Esophagus (tissue), 2 donors: ENCODE results near the gene FUT1. TPM values are rescaled to one million over a fixed set of nuclear protein-coding genes. Genes with fewer than 3 reads are reported as not detected.

Experiments
- H3K27ac ChIP-seq, 2 donors: one replicate each; pipeline ENCODE4 v1.5.1; 2013; ENCODE audit warnings: low read depth in 2 of 2, mild to moderate bottlenecking in 2 of 2, inconsistent platforms in 1 of 2, low read length in 1 of 2, moderate library complexity in 1 of 2
- H3K27me3 ChIP-seq, 2 donors: one replicate each; pipeline ENCODE4 v1.6.1; 2013; ENCODE audit warnings: low read length in 2 of 2, control low read depth in 1 of 2, mild to moderate bottlenecking in 1 of 2; ENCODE audit not compliant: insufficient read depth in 2 of 2, control insufficient read depth in 1 of 2
- H3K36me3 ChIP-seq, 2 donors: one replicate each; pipeline ENCODE4 v1.6.1; 2013; ENCODE audit warnings: low read length in 1 of 2; ENCODE audit not compliant: control insufficient read depth in 2 of 2, insufficient read depth in 2 of 2
- H3K4me1 ChIP-seq, 2 donors: one replicate each; pipeline ENCODE4 v1.6.1; 2013; ENCODE audit warnings: low read length in 1 of 2; ENCODE audit not compliant: control insufficient read depth in 2 of 2, insufficient read depth in 2 of 2
- H3K4me3 ChIP-seq, 2 donors: one replicate each; pipeline ENCODE4 v1.5.1; 2013; ENCODE audit warnings: low read length in 2 of 2, mild to moderate bottlenecking in 2 of 2, low read depth in 1 of 2, moderate library complexity in 1 of 2
- H3K9me3 ChIP-seq, 2 donors: one replicate each; pipeline ENCODE4 v1.6.1; 2013; ENCODE audit warnings: mild to moderate bottlenecking in 2 of 2, low read depth in 1 of 2, low read length in 1 of 2, moderate library complexity in 1 of 2; ENCODE audit not compliant: control insufficient read depth in 2 of 2, insufficient read depth in 1 of 2
- WGBS, 2 donors: extraction: QIAGEN DNeasy Blood & Tissue Kit; methylation state at CpG; one replicate each; pipeline ENCODE4 v1.1.7; 2013; 5-methylcytosine and 5-hydroxymethylcytosine counted together
- polyA plus RNA-seq, 2 donors: library from polyadenylated mRNA; stranded (reverse); fragments of 200-250 nt; gene quantifications; one replicate each; pipeline ENCODE4 v1.2.3, GENCODE V29; 2013
- donor health status: healthy with polysubstance abuse.
- donor health status: Bipolar disorder and iron deficiency.

The FUT1 gene
- polyA plus RNA-seq, 2 donors = 1.1 to 2.4 TPM

GRCh38 chr19:48713041-48713863, 39.2 kb downstream of the FUT1 start:
- 18% methylated on average over 25 of the region's 25 CpGs for WGBS, 2 donors

DNA sequence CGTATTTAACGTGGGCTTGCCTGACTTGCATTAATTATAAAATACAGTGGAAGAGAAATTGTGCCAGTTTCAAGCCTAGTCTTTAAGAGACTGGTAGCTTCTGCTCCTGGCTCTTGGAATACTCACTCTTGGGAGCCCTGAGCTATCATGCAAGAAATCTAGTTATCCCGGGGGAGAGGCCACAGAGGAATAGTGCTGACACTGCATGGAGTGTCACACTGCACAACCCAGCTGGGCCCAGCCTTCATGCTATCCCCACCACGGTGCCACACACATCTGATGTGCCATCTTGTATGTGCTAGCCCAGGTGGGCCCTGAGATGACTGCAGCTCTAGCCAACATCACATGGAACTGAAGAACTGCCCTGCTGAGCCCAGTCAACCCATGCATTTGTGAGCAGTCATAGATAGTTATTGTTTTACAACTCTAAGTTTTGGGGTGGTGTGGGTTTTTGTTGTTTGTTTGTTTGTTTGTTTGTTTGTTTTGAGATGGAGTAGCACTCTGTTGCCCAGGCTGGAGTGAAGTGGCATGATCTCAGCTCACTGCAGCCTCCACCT, 41.3 kb downstream of the FUT1 start:
- Histone ChIP-seq H3K27me3 (no peaks in the 10 kb centered on the region), H3K27ac (no peak overlapping the region), H3K36me3 (no peaks in the 10 kb centered on the region), H3K4me1 (peaks cover 8 to 15% of the 10 kb centered on the region in 2 donors), H3K4me3 (no peak overlapping the region), H3K9me3 (peaks cover 0 to 2% of the 10 kb centered on the region in 2 donors)
- WGBS, 2 donors = 93% methylated on average over 4 of the region's 4 CpGs

More at GRCh38 chr19:48713041-48713863, 39.2 kb downstream of the FUT1 start:
- Histone ChIP-seq H3K27ac (peak overlapping the region; percentile 58 to 70), H3K27me3 (no peaks in the 10 kb centered on the region), H3K36me3 (no peaks in the 10 kb centered on the region), H3K4me1 (peaks cover 8 to 22% of the 10 kb centered on the region in 2 donors), H3K4me3 (peak overlapping the region; percentile 58 to 65), H3K9me3 (peaks cover 0 to 2% of the 10 kb centered on the region in 2 donors)

GRCh38 chr19:48708471-48708870, 44.0 kb downstream of the FUT1 start:
- Histone ChIP-seq H3K27ac (no peak overlapping the region), H3K36me3 (peaks cover 3% of the 10 kb centered on the region in 2 donors), H3K4me1 (peaks cover 2 to 6% of the 10 kb centered on the region in 2 donors), H3K9me3 (peaks cover 0 to 2% of the 10 kb centered on the region in 2 donors), H3K4me3 (no peak overlapping the region), H3K27me3 (no peaks in the 10 kb centered on the region)
- whole genome bisulfite sequencing, 2 donors = 62 to 64% methylated on average over 11 of the region's 11 CpGs

DNA sequence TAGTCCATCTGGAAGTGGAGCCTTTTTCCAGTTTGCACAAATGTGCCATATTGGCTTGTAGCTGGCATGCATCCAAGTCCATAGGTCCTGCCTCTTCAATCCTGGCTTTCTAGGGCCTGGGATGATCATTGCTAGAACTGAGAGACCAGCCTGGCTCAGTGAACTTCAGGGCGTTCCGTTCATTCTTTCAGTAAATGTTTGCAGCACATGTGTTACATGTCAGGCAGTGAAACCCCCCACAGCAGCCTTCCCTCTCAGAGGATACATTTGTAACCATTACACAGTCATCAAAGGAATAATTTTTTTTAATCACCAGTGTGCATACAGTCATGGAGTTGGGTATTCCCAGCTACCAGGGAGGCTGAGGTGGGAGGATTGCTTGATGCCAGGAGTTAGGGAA, 47.0 kb downstream of the FUT1 start:
- no peaks in the 10 kb centered on the region for H3K9me3 ChIP-seq
- 59 to 67% methylated on average over 2 of the region's 2 CpGs for WGBS, 2 donors
- H3K4me3 ChIP-seq = no peak overlapping the region
- H3K36me3 ChIP-seq = peaks cover 3 to 14% of the 10 kb centered on the region in 2 donors
- no peak overlapping the region for H3K27ac ChIP-seq
- H3K27me3 ChIP-seq = no peaks in the 10 kb centered on the region
- H3K4me1 ChIP-seq = no peaks in the 10 kb centered on the region

GRCh38 chr19:48703316-48703715, 49.1 kb downstream of the FUT1 start:
- Histone ChIP-seq H3K36me3 (peaks cover 3 to 14% of the 10 kb centered on the region in 2 donors), H3K4me1 (no peaks in the 10 kb centered on the region), H3K9me3 (no peaks in the 10 kb centered on the region), H3K4me3 (no peak overlapping the region), H3K27ac (no peak overlapping the region), H3K27me3 (no peaks in the 10 kb centered on the region)
- WGBS, 2 donors = 93 to 94% methylated on average over 23 of the region's 23 CpGs

DNA sequence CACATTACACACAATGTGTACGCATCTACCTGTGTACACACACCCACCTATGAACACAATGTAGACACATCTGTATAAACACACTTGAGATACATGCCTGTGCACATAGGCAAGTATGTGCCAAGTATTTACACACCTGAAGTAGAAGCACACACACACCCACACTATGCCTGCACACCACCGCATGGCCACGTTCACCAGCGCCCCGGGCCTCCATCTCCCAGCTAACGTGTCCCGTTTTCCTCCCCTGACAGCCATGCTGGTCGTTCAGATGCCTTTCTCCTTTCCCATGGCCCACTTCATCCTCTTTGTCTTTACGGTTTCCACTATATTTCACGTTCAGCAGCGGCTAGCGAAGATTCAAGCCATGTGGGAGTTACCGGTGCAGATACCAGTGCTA, 49.7 kb downstream of the FUT1 start:
- WGBS, 2 donors = 89 to 90% methylated on average over 13 of the region's 13 CpGs

GRCh38 chr19:48698046-48698445, 54.4 kb downstream of the FUT1 start:
- peak overlapping the region in 1 of 2 donors; percentile 78 for H3K27ac ChIP-seq
- WGBS, 2 donors = 37 to 50% methylated on average over 4 of the region's 4 CpGs
- H3K27me3 ChIP-seq = no peaks in the 10 kb centered on the region
- no peaks in the 10 kb centered on the region for H3K9me3 ChIP-seq
- peaks cover 0 to 9% of the 10 kb centered on the region in 2 donors for H3K4me1 ChIP-seq
- H3K36me3 ChIP-seq = peaks cover 0 to 10% of the 10 kb centered on the region in 2 donors
- no peak overlapping the region for H3K4me3 ChIP-seq

More for the DNA sequence above, 49.7 kb downstream of the FUT1 start:
- no peaks in the 10 kb centered on the region for H3K4me1 ChIP-seq
- no peaks in the 10 kb centered on the region for H3K9me3 ChIP-seq
- no peak overlapping the region for H3K4me3 ChIP-seq
- peaks cover 3 to 17% of the 10 kb centered on the region in 2 donors for H3K36me3 ChIP-seq
- no peak overlapping the region for H3K27ac ChIP-seq
- no peaks in the 10 kb centered on the region for H3K27me3 ChIP-seq

Other genes with a start within 250 kb of the FUT1 start
- 1 to 10 TPM; 2.9 to 7.5 TPM for gene LMTK3, start 240.8 kb downstream of the FUT1 start, polyA plus RNA-seq
- gene SULT2B1, start 200.5 kb downstream of the FUT1 start, polyA plus RNA-seq = 100 to 1,000 TPM; 295 to 320 TPM
- 1 to 10 TPM; 1.2 to 1.9 TPM for gene SPACA4, start 145.9 kb downstream of the FUT1 start, polyA plus RNA-seq
- gene FAM83E, start 137.6 kb downstream of the FUT1 start, polyA plus RNA-seq = 10 to 100 TPM in 1 of 2 donors, 1 to 10 TPM in 1; 6.5 to 26.7 TPM
- 1,000 to 10,000 TPM; 2,667 to 2,860 TPM for gene RPL18, start 133.5 kb downstream of the FUT1 start, polyA plus RNA-seq
- 10 to 100 TPM in 1 of 2 donors, 1 to 10 TPM in 1; 9.0 to 15.5 TPM for gene SPHK2, start 133.1 kb downstream of the FUT1 start, polyA plus RNA-seq
- gene DBP, start 115.3 kb downstream of the FUT1 start, polyA plus RNA-seq = 10 to 100 TPM in 1 of 2 donors, 1 to 10 TPM in 1; 8.9 to 13.3 TPM
- 10 to 100 TPM in 1 of 2 donors, 1 to 10 TPM in 1; 6.8 to 12.7 TPM for gene CA11, start 106.5 kb downstream of the FUT1 start, polyA plus RNA-seq
- under 1 TPM; 0.25 to 0.39 TPM for gene NTN5, start 79.6 kb downstream of the FUT1 start, polyA plus RNA-seq
- gene FUT2, start 56.7 kb downstream of the FUT1 start, polyA plus RNA-seq = 10 to 100 TPM; 34.5 to 51.8 TPM
- 1 to 10 TPM in 1 of 2 donors, under 1 TPM in 1; 0.96 to 1.6 TPM for gene MAMSTR, start 32.9 kb downstream of the FUT1 start, polyA plus RNA-seq
- 10 to 100 TPM in 1 of 2 donors, 1 to 10 TPM in 1; 7.0 to 11.4 TPM for gene RASIP1, start 12.0 kb downstream of the FUT1 start, polyA plus RNA-seq
- gene IZUMO1, start 5.7 kb downstream of the FUT1 start, polyA plus RNA-seq = under 1 TPM; 0.16 to 0.39 TPM
- gene FGF21, start 2.9 kb upstream of the FUT1 start, polyA plus RNA-seq = not detected
- gene BCAT2, start 58.4 kb upstream of the FUT1 start, polyA plus RNA-seq = 10 to 100 TPM; 21.9 to 31.4 TPM
- 1 to 10 TPM; 2.2 to 3.4 TPM for gene HSD17B14, start 83.8 kb upstream of the FUT1 start, polyA plus RNA-seq
- 1 to 10 TPM; 8.6 to 9.2 TPM for gene PLEKHA4, start 116.0 kb upstream of the FUT1 start, polyA plus RNA-seq
- gene PPP1R15A, start 119.8 kb upstream of the FUT1 start, polyA plus RNA-seq = 100 to 1,000 TPM in 1 of 2 donors, 10 to 100 TPM in 1; 38.0 to 145 TPM
- gene TULP2, start 146.1 kb upstream of the FUT1 start, polyA plus RNA-seq = under 1 TPM in 1 of 2 donors, not detected in 1; 0.08 TPM
- gene NUCB1, start 147.7 kb upstream of the FUT1 start, polyA plus RNA-seq = 100 to 1,000 TPM in 1 of 2 donors, 10 to 100 TPM in 1; 88.2 to 116 TPM
- gene DHDH, start 181.1 kb upstream of the FUT1 start, polyA plus RNA-seq = 1 to 10 TPM in 1 of 2 donors, under 1 TPM in 1; 0.57 to 1.3 TPM
- 10 to 100 TPM; 41.7 to 56.9 TPM for gene BAX, start 202.2 kb upstream of the FUT1 start, polyA plus RNA-seq
- 100 to 1,000 TPM; 645 to 931 TPM for gene FTL, start 212.7 kb upstream of the FUT1 start, polyA plus RNA-seq
- gene GYS1, start 240.7 kb upstream of the FUT1 start, polyA plus RNA-seq = 10 to 100 TPM; 27.0 to 30.9 TPM
- 10 to 100 TPM; 56.1 to 87.4 TPM for gene RUVBL2, start 241.2 kb upstream of the FUT1 start, polyA plus RNA-seq